Panc1 (cell line): ENCODE measurements around the gene GALNTL6. TPM values are rescaled to one million over a fixed set of nuclear protein-coding genes. Genes with fewer than 3 reads are reported as not detected.

Experiments used
- ATAC-seq: fragments of 200-7000 bp; cut with Tn5 transposase; 2 replicates; pipeline ENCODE4 v1.9.1; 2020; ENCODE audit warnings: mild to moderate bottlenecking, moderate library complexity
- BruUV-seq: library from RNA; stranded (reverse); fragments of 400-500 nt; replicated peaks from 2 replicates; lab custom pipeline; 2021; lab: Mats Ljungman, UMichigan
- CTCF ChIA-PET: fragments of 300-600 bp; sonication (Branson Sonifier 250); formaldehyde crosslinking; loops from one replicate; lab custom pipeline; 2022; ENCODE audit warnings: antibody characterized with exemption; lab: Charles Lee
- POLR2A ChIA-PET: fragments of 300-600 bp; sonication (Branson Sonifier 250); formaldehyde crosslinking; loops from one replicate; lab custom pipeline; 2022; ENCODE audit warnings: antibody characterized with exemption; lab: Charles Lee
- DNase-seq: peaks from one replicate; pipeline ENCODE4 v3.0.0-alpha.2; 2010; ENCODE audit warnings: low read depth, low spot score
- H3K27ac ChIP-seq: 2 replicates; pipeline ENCODE4 v1.5.1; 2011; ENCODE audit warnings: mild to moderate bottlenecking, low read length, inconsistent platforms
- H3K27me3 ChIP-seq: fragments of 200-500 bp; sonication (Bioruptor generic); 2 replicates; pipeline ENCODE4 v1.6.0; 2014; ENCODE audit warnings: low read length, inconsistent platforms; ENCODE audit not compliant: control insufficient read depth, insufficient read depth
- H3K36me3 ChIP-seq: fragments of 200-500 bp; sonication (Bioruptor generic); 2 replicates; pipeline ENCODE4 v1.5.1; 2014; ENCODE audit warnings: inconsistent platforms, mild to moderate bottlenecking, low read length, moderate library complexity; ENCODE audit not compliant: control insufficient read depth, insufficient read depth
- H3K4me1 ChIP-seq: 2 replicates; pipeline ENCODE4 v1.5.1; 2011; ENCODE audit warnings: inconsistent platforms, mild to moderate bottlenecking, low read length, moderate library complexity; ENCODE audit not compliant: control insufficient read depth, insufficient read depth
- H3K4me3 ChIP-seq, 2 experiments: 2 replicates each; pipeline ENCODE4 v1.5.1; 2011 to 2012; ENCODE audit warnings: low read depth in 2 of 2, low read length in 2 of 2, mild to moderate bottlenecking in 2 of 2, inconsistent platforms in 1 of 2, moderate library complexity in 1 of 2
- H3K9me3 ChIP-seq: fragments of 200-500 bp; sonication (Bioruptor generic); 2 replicates; pipeline ENCODE4 v1.5.1; 2014; ENCODE audit warnings: low read depth, mild to moderate bottlenecking, inconsistent platforms, low read length, moderate library complexity; ENCODE audit not compliant: control insufficient read depth, insufficient read depth
- POLR2AphosphoS5 ChIP-seq: IDR thresholded peaks from 2 replicates; pipeline ENCODE4 v1.6.1; 2012; ENCODE audit warnings: mild to moderate bottlenecking, low read depth, low read length, moderate library complexity
- SIN3A ChIP-seq: IDR thresholded peaks from 2 replicates; pipeline ENCODE4 v1.6.1; 2012; ENCODE audit warnings: low read depth, mild to moderate bottlenecking, low read length, moderate library complexity, borderline replicate concordance; ENCODE audit not compliant: insufficient read depth
- TCF7L2 ChIP-seq: IDR thresholded peaks from 2 replicates; pipeline ENCODE4 v1.6.1; 2011; ENCODE audit warnings: mild to moderate bottlenecking, low read depth, low read length, inconsistent platforms
- in situ Hi-C: cut with HindIII; loops from 2 replicates; pipeline ENCODE4 v1.10.0; 2016; ENCODE audit warnings: low sequenced_read_pairs, low pct_unique_long_range_greater_than_20kb
- intact Hi-C: fragments of 100-400 bp; cut with micrococcal nuclease; formaldehyde crosslinking; loops from one replicate; pipeline ENCODE4 v1.10.0; 2022; ENCODE audit not compliant: unreplicated experiment
- total RNA-seq: library from RNA; stranded (reverse); gene quantifications from one replicate; pipeline ENCODE4 v1.2.1, GENCODE V29; 2021; ENCODE audit not compliant: unreplicated experiment
- TF ChIP-seq, protein P1 (sequence below), 2 experiments: IDR thresholded peaks; 2 replicates each; pipeline ENCODE4 v1.6.1; 2011 to 2012; ENCODE audit warnings: low read depth in 2 of 2, control low read depth in 1 of 2, low read length in 1 of 2, mild to moderate bottlenecking in 1 of 2, moderate library complexity in 1 of 2; ENCODE audit not compliant: insufficient read depth in 1 of 2
- TF ChIP-seq, protein P2 (sequence below): fragments of 450-650 bp; IDR thresholded peaks from 2 replicates; pipeline ENCODE4 v1.5.1; 2017; ENCODE audit warnings: mild to moderate bottlenecking

The GALNTL6 gene
- total RNA-seq, 1 experiment from 2014 or later: not detected

DNA sequence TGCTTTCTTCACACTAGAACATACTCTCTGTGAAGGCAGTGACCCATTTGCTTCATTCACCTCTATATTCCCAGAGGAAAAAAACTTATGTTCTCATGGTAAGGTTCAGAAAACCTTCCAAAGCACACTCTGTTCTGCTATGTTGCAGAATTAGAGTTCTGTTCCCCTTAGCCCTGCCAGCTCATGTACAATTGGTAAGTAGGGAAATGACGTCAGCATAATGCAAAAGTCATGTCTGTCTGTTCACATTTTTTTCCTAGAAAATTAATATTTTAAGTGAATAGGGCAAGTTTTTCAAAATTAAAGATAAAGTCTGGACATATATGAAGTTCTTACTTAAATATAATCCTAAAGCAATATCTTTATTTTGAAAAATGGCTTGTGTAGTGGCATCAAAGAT, 443.6 kb downstream of the GALNTL6 start:
- no peaks in the 10 kb centered on the region for H3K36me3 ChIP-seq
- DNase-seq (no peak), ATAC-seq (no peak)
- no peak for TF ChIP-seq SIN3A
- TF ChIP-seq, protein P1, sequence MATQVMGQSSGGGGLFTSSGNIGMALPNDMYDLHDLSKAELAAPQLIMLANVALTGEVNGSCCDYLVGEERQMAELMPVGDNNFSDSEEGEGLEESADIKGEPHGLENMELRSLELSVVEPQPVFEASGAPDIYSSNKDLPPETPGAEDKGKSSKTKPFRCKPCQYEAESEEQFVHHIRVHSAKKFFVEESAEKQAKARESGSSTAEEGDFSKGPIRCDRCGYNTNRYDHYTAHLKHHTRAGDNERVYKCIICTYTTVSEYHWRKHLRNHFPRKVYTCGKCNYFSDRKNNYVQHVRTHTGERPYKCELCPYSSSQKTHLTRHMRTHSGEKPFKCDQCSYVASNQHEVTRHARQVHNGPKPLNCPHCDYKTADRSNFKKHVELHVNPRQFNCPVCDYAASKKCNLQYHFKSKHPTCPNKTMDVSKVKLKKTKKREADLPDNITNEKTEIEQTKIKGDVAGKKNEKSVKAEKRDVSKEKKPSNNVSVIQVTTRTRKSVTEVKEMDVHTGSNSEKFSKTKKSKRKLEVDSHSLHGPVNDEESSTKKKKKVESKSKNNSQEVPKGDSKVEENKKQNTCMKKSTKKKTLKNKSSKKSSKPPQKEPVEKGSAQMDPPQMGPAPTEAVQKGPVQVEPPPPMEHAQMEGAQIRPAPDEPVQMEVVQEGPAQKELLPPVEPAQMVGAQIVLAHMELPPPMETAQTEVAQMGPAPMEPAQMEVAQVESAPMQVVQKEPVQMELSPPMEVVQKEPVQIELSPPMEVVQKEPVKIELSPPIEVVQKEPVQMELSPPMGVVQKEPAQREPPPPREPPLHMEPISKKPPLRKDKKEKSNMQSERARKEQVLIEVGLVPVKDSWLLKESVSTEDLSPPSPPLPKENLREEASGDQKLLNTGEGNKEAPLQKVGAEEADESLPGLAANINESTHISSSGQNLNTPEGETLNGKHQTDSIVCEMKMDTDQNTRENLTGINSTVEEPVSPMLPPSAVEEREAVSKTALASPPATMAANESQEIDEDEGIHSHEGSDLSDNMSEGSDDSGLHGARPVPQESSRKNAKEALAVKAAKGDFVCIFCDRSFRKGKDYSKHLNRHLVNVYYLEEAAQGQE (IDR thresholded peaks at IDR 0.05; ENCODE audit: insufficient read depth in 1 of 2, low read depth in 2 of 2, low read length in 1 of 2): no peak
- TF ChIP-seq TCF7L2: no peak
- TF ChIP-seq POLR2AphosphoS5: no peak
- TF ChIP-seq, protein P2, sequence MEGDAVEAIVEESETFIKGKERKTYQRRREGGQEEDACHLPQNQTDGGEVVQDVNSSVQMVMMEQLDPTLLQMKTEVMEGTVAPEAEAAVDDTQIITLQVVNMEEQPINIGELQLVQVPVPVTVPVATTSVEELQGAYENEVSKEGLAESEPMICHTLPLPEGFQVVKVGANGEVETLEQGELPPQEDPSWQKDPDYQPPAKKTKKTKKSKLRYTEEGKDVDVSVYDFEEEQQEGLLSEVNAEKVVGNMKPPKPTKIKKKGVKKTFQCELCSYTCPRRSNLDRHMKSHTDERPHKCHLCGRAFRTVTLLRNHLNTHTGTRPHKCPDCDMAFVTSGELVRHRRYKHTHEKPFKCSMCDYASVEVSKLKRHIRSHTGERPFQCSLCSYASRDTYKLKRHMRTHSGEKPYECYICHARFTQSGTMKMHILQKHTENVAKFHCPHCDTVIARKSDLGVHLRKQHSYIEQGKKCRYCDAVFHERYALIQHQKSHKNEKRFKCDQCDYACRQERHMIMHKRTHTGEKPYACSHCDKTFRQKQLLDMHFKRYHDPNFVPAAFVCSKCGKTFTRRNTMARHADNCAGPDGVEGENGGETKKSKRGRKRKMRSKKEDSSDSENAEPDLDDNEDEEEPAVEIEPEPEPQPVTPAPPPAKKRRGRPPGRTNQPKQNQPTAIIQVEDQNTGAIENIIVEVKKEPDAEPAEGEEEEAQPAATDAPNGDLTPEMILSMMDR: no peak
- CTCF ChIA-PET: no interaction called here
- no TSS peak for BruUV-seq
- intact Hi-C loops: no loop called here
- no peaks in the 10 kb centered on the region for H3K4me1 ChIP-seq
- POLR2A ChIA-PET: no interaction called here
- H3K9me3 ChIP-seq: no peaks in the 10 kb centered on the region
- no peak overlapping the region for H3K4me3 ChIP-seq
- H3K27me3 ChIP-seq: no peaks in the 10 kb centered on the region
- no peak overlapping the region for H3K27ac ChIP-seq
- in situ Hi-C loops: no loop called here

DNA sequence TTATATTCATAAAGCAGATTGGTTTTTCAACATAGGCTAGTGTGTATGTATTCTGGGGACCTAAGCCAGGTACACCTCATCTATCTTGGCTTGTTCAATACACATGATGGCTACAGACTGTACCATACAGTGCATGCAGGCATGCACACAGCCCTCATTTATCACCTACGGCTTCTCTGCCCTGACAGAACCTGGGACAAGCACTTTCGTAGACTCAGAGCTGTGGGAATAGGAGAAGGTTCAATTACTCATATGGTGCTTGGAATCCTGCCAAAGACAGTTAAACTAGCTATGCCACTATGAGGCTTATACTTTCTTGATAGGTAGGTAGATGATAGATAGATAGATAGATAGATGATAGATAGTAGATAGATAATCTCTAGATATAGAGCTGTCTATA, 457.2 kb downstream of the GALNTL6 start:
- Histone ChIP-seq H3K27me3 (no peaks in the 10 kb centered on the region), H3K9me3 (no peaks in the 10 kb centered on the region), H3K27ac (no peak overlapping the region), H3K4me1 (no peaks in the 10 kb centered on the region), H3K4me3 (no peak overlapping the region), H3K36me3 (no peaks in the 10 kb centered on the region)
- no peak for ATAC-seq
- DNase-seq: no peak
- TF ChIP-seq SIN3A (no peak), TCF7L2 (no peak), POLR2AphosphoS5 (no peak)
- TF ChIP-seq, protein P2: no peak
- TF ChIP-seq, protein P1 (IDR thresholded peaks at IDR 0.05; ENCODE audit: insufficient read depth in 1 of 2, low read depth in 2 of 2, low read length in 1 of 2): no peak
- CTCF ChIA-PET: no interaction called here
- intact Hi-C loops: no loop called here
- in situ Hi-C loops: no loop called here
- no TSS peak for BruUV-seq
- POLR2A ChIA-PET: no interaction called here
